Liver (tissue), 9 donors: ENCODE measurements around the gene USP35. TPM values are rescaled to one million over a fixed set of nuclear protein-coding genes. Genes with fewer than 3 reads are reported as not detected.

Source experiments
- DNase-seq: peaks from one replicate; pipeline ENCODE4 v3.0.0-alpha.2; 2017; ENCODE audit warnings: low spot score
- H3K27ac ChIP-seq, 2 donors: one replicate each; pipeline ENCODE4 v1.7.0; 2013; ENCODE audit warnings: inconsistent platforms in 2 of 2, low read length in 2 of 2, control low read depth in 1 of 2, low read depth in 1 of 2, mild to moderate bottlenecking in 1 of 2
- H3K27me3 ChIP-seq, 4 donors: one replicate each; pipeline versions ENCODE4 v1.6.1 to v1.7.0; 2013; ENCODE audit warnings: low read length in 3 of 4, inconsistent platforms in 1 of 4, mild to moderate bottlenecking in 1 of 4, moderate library complexity in 1 of 4; ENCODE audit not compliant: control insufficient read depth in 4 of 4, insufficient read depth in 4 of 4
- H3K36me3 ChIP-seq, 4 donors: one replicate each; pipeline versions ENCODE4 v1.6.1 to v1.7.0; 2013; ENCODE audit warnings: low read length in 3 of 4, mild to moderate bottlenecking in 3 of 4, low read depth in 1 of 4, moderate library complexity in 1 of 4; ENCODE audit not compliant: control insufficient read depth in 4 of 4, insufficient read depth in 3 of 4
- H3K4me1 ChIP-seq, 4 donors: one replicate each; pipeline versions ENCODE4 v1.6.1 to v1.7.0; 2013; ENCODE audit warnings: low read length in 3 of 4, mild to moderate bottlenecking in 3 of 4, moderate library complexity in 1 of 4; ENCODE audit not compliant: control insufficient read depth in 4 of 4, insufficient read depth in 4 of 4
- H3K4me3 ChIP-seq, 3 donors: one replicate each; pipeline versions ENCODE4 v1.6.1 to v1.7.0; 2013; ENCODE audit warnings: low read length in 3 of 3, control low read depth in 1 of 3, low read depth in 1 of 3, mild to moderate bottlenecking in 1 of 3
- H3K9ac ChIP-seq, 2 donors: one replicate each; pipeline ENCODE4 v1.7.0; 2013; ENCODE audit warnings: low read length in 2 of 2, mild to moderate bottlenecking in 2 of 2, moderate library complexity in 2 of 2, control low read depth in 1 of 2, low read depth in 1 of 2
- H3K9me3 ChIP-seq, 4 donors: one replicate each; pipeline versions ENCODE4 v1.6.1 to v1.7.0; 2013; ENCODE audit warnings: low read length in 3 of 4; ENCODE audit not compliant: control insufficient read depth in 4 of 4
- EGR1 ChIP-seq, 2 donors: IDR thresholded peaks; 2 replicates each; pipeline ENCODE4 v1.6.1; 2016 to 2018; ENCODE audit warnings: antibody characterized with exemption in 2 of 2, low read depth in 2 of 2
- FOXA1 ChIP-seq: IDR thresholded peaks from 2 replicates; pipeline ENCODE4 v1.6.1; 2016; ENCODE audit warnings: antibody characterized with exemption
- FOXA2 ChIP-seq: IDR thresholded peaks from 2 replicates; pipeline ENCODE4 v1.6.1; 2016; ENCODE audit warnings: antibody characterized with exemption
- HNF4A ChIP-seq, 2 donors: conservative IDR thresholded peaks; 2 replicates each; pipeline ENCODE4 v1.6.1; 2016; ENCODE audit warnings: antibody characterized with exemption in 2 of 2, mild to moderate bottlenecking in 2 of 2
- HNF4G ChIP-seq: IDR thresholded peaks from 2 replicates; pipeline ENCODE4 v1.6.1; 2016; ENCODE audit warnings: antibody characterized with exemption
- NR2F2 ChIP-seq: IDR thresholded peaks from 2 replicates; pipeline ENCODE4 v1.6.1; 2016; ENCODE audit warnings: antibody characterized with exemption
- RAD21 ChIP-seq, 2 donors: IDR thresholded peaks; 2 replicates each; pipeline ENCODE4 v1.6.1; 2016; ENCODE audit warnings: antibody characterized with exemption in 2 of 2, mild to moderate bottlenecking in 2 of 2
- RXRA ChIP-seq, 2 donors: IDR thresholded peaks; 2 replicates each; pipeline ENCODE4 v1.6.1; 2017 to 2018; ENCODE audit warnings: antibody characterized with exemption in 2 of 2, mild to moderate bottlenecking in 1 of 2
- SP1 ChIP-seq: IDR thresholded peaks from 2 replicates; pipeline ENCODE4 v1.6.1; 2018; ENCODE audit warnings: antibody characterized with exemption, mild to moderate bottlenecking
- TAF1 ChIP-seq: conservative IDR thresholded peaks from 2 replicates; pipeline ENCODE4 v1.6.1; 2016; ENCODE audit warnings: antibody characterized with exemption, mild to moderate bottlenecking
- YY1 ChIP-seq: IDR thresholded peaks from 2 replicates; pipeline ENCODE4 v1.6.1; 2016; ENCODE audit warnings: antibody characterized with exemption, mild to moderate bottlenecking
- WGBS: extraction: QIAGEN DNeasy Blood & Tissue Kit; methylation state at CpG from one replicate; pipeline ENCODE4 v1.1.7; 2013; 5-methylcytosine and 5-hydroxymethylcytosine counted together
- polyA plus RNA-seq, 2 donors: library from polyadenylated mRNA; stranded (reverse) in 1 of 2; unstranded in 1 of 2; fragments of 200-250 nt in 1 of 2; fragments of >200 nt in 1 of 2; fragmentation: Nextera tagmentation in 1 of 2; extraction: Ambion mirVana in 1 of 2; gene quantifications; one replicate each; pipeline versions ENCODE4 v1.2.1 to v1.2.3, GENCODE V29; 2013 to 2015
- total RNA-seq, 2 donors: library from RNA; depleted of rRNA; stranded (reverse); fragments of >200 nt; gene quantifications; one replicate each; pipeline ENCODE4 v1.2.3, GENCODE V29; 2014
- TF ChIP-seq, protein P1 (sequence below): IDR thresholded peaks from 2 replicates; pipeline ENCODE4 v1.6.1; 2016; ENCODE audit warnings: antibody characterized with exemption
- TF ChIP-seq, protein P2 (sequence below): IDR thresholded peaks from 2 replicates; pipeline ENCODE4 v1.6.1; 2016; ENCODE audit warnings: antibody characterized with exemption, mild to moderate bottlenecking
- TF ChIP-seq, protein P3 (sequence below): IDR thresholded peaks from 2 replicates; pipeline ENCODE4 v1.6.1; 2016; ENCODE audit warnings: antibody characterized with exemption
- TF ChIP-seq, protein P4 (sequence below): fragments of 150-350 bp; IDR thresholded peaks from 2 replicates; pipeline ENCODE4 v1.5.1; 2017; ENCODE audit warnings: improper control_type of control experiment, low read depth, low read length; ENCODE audit not compliant: missing input control
- donor health status: healthy.
- donor health status: healthy.
- donor health status: healthy.
- donor health status: healthy.
- donor health status: healthy.

USP35 gene
- total and polyA plus RNA-seq, 4 donors = 2.3 to 11.0 (median 4.8) TPM

DNA sequence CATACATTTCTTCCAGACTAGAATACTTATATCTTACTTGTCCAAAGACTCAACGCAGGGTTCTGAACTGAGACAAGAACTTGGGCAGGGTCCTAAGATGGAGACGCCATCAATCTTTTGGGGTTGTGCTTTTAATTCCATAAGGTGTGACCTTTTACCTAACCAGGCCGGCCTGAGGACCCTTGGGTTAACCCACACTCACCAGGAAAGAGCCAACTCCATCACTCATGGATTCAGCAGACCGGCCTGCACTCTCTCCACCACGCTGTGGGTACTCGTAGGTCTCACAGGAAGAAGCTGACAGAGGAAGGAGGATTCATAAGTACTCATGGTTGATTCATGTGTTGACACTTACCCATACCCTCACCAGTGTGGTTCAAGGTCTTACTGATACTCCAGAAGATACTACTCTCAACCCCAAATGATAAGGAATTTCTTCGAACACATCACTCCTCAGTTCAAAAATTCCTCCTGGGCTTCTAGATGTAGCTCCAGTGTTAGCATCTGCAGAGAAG is 36.2 kb downstream of the USP35 start:
- DNase-seq = no peak
- no peak overlapping the region for H3K27ac ChIP-seq
- no peak overlapping the region for H3K4me3 ChIP-seq
- 97% methylated on average over 7 of the region's 7 CpGs for WGBS
- TF ChIP-seq RXRA (IDR thresholded peaks at IDR 0.05) = no peak
- TF ChIP-seq HNF4G = no peak
- no peak for TF ChIP-seq RAD21 (IDR thresholded peaks at IDR 0.05)
- TF ChIP-seq, protein P1, sequence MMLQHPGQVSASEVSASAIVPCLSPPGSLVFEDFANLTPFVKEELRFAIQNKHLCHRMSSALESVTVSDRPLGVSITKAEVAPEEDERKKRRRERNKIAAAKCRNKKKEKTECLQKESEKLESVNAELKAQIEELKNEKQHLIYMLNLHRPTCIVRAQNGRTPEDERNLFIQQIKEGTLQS = no peak
- TF ChIP-seq YY1 = no peak
- H3K9ac ChIP-seq = no peak overlapping the region
- peaks cover 0 to 17% (median 5%) of the 10 kb centered on the region in 4 donors for H3K36me3 ChIP-seq
- H3K4me1 ChIP-seq = no peaks in the 10 kb centered on the region
- H3K9me3 ChIP-seq = no peaks in the 10 kb centered on the region
- H3K27me3 ChIP-seq = no peaks in the 10 kb centered on the region

DNA sequence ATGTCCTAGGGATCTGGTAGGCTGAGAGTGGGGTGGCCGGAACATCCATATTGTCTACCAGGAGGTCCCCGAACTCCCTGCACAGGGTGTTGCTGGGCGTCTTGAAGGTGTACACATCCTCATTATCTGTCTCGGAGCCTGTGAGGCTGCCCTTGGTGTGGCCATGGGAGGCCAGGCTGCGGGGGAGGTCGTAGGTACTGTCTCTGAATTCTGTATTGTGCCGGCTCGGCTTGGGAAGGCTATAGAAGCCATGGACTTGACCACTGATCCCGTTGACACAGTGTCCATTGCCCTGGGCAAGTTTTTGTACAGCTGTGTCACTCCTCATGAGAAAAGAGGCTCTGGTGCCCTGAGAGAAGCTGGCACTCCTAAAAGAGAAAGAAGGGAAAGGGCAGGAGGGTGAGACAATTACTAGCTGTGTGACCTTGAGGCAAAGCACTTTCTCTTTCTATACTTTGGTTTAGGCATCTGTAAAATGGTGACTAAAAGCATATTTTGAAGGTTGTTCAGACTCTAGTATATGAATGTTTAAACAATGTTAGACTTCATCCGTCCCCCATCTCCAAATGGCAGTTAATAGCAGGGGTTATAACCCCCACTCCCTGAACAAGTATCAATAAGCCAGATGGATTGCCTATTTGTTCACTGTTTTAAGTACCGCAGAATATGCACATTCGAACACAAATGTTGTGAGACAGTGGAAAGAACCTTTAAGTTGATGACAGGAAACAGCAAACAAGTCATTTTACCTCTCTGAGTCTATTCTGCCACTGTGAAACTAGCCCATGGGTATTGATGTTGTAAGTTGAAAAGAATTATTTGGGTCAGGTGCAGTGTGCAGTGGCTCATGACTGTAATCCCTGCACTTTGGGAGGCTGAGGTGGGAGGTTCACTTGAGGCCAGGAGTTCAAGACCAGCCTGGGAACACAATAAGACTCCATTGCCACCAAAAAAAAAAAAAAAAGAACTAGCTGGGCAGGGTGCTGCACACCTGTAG is 38.3 kb downstream of the USP35 start:
- no peak for TF ChIP-seq FOXA2
- TF ChIP-seq RAD21 (IDR thresholded peaks at IDR 0.05) = no peak
- TF ChIP-seq NR2F2 = no peak
- TF ChIP-seq HNF4A (conservative IDR thresholded peaks at IDR 0.05) = no peak
- TF ChIP-seq TAF1 = no peak
- TF ChIP-seq SP1 = no peak
- Histone ChIP-seq H3K4me3 (no peak overlapping the region), H3K36me3 (peaks cover 0 to 6% (median 2%) of the 10 kb centered on the region in 4 donors), H3K27me3 (no peaks in the 10 kb centered on the region), H3K27ac (no peak overlapping the region), H3K4me1 (no peaks in the 10 kb centered on the region), H3K9me3 (no peaks in the 10 kb centered on the region), H3K9ac (no peak overlapping the region)
- 94% methylated on average over 12 of the region's 12 CpGs for WGBS
- DNase-seq = no peak

- Histone ChIP-seq H3K9me3 (no peaks in the 10 kb centered on the region), H3K36me3 (peaks cover 0 to 6% (median 2%) of the 10 kb centered on the region in 4 donors), H3K4me1 (no peaks in the 10 kb centered on the region), H3K27ac (no peak overlapping the region), H3K4me3 (no peak overlapping the region), H3K27me3 (no peaks in the 10 kb centered on the region), H3K9ac (no peak overlapping the region)
- 93% methylated on average over 4 of the region's 4 CpGs for WGBS
- TF ChIP-seq, protein P2, sequence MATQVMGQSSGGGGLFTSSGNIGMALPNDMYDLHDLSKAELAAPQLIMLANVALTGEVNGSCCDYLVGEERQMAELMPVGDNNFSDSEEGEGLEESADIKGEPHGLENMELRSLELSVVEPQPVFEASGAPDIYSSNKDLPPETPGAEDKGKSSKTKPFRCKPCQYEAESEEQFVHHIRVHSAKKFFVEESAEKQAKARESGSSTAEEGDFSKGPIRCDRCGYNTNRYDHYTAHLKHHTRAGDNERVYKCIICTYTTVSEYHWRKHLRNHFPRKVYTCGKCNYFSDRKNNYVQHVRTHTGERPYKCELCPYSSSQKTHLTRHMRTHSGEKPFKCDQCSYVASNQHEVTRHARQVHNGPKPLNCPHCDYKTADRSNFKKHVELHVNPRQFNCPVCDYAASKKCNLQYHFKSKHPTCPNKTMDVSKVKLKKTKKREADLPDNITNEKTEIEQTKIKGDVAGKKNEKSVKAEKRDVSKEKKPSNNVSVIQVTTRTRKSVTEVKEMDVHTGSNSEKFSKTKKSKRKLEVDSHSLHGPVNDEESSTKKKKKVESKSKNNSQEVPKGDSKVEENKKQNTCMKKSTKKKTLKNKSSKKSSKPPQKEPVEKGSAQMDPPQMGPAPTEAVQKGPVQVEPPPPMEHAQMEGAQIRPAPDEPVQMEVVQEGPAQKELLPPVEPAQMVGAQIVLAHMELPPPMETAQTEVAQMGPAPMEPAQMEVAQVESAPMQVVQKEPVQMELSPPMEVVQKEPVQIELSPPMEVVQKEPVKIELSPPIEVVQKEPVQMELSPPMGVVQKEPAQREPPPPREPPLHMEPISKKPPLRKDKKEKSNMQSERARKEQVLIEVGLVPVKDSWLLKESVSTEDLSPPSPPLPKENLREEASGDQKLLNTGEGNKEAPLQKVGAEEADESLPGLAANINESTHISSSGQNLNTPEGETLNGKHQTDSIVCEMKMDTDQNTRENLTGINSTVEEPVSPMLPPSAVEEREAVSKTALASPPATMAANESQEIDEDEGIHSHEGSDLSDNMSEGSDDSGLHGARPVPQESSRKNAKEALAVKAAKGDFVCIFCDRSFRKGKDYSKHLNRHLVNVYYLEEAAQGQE = no peak
- TF ChIP-seq TAF1 (no peak), SP1 (no peak), HNF4G (no peak), FOXA2 (no peak), RAD21 (IDR thresholded peaks at IDR 0.05) (no peak), RXRA (IDR thresholded peaks at IDR 0.05) (no peak), NR2F2 (no peak), FOXA1 (no peak), EGR1 (IDR thresholded peaks at IDR 0.05; ENCODE audit: low read depth in 2 of 2) (no peak), HNF4A (conservative IDR thresholded peaks at IDR 0.05) (no peak)
- TF ChIP-seq, protein P3, sequence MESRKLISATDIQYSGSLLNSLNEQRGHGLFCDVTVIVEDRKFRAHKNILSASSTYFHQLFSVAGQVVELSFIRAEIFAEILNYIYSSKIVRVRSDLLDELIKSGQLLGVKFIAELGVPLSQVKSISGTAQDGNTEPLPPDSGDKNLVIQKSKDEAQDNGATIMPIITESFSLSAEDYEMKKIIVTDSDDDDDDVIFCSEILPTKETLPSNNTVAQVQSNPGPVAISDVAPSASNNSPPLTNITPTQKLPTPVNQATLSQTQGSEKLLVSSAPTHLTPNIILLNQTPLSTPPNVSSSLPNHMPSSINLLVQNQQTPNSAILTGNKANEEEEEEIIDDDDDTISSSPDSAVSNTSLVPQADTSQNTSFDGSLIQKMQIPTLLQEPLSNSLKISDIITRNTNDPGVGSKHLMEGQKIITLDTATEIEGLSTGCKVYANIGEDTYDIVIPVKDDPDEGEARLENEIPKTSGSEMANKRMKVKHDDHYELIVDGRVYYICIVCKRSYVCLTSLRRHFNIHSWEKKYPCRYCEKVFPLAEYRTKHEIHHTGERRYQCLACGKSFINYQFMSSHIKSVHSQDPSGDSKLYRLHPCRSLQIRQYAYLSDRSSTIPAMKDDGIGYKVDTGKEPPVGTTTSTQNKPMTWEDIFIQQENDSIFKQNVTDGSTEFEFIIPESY = no peak
- TF ChIP-seq, protein P4, sequence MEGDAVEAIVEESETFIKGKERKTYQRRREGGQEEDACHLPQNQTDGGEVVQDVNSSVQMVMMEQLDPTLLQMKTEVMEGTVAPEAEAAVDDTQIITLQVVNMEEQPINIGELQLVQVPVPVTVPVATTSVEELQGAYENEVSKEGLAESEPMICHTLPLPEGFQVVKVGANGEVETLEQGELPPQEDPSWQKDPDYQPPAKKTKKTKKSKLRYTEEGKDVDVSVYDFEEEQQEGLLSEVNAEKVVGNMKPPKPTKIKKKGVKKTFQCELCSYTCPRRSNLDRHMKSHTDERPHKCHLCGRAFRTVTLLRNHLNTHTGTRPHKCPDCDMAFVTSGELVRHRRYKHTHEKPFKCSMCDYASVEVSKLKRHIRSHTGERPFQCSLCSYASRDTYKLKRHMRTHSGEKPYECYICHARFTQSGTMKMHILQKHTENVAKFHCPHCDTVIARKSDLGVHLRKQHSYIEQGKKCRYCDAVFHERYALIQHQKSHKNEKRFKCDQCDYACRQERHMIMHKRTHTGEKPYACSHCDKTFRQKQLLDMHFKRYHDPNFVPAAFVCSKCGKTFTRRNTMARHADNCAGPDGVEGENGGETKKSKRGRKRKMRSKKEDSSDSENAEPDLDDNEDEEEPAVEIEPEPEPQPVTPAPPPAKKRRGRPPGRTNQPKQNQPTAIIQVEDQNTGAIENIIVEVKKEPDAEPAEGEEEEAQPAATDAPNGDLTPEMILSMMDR = no peak
- DNase-seq = no peak
Observed at GRCh38 chr11:78227921-78228320, 39.2 kb downstream of the USP35 start.
